HepG2 (cell line): ENCODE data around the gene MINDY1. TPM values are rescaled to one million over a fixed set of nuclear protein-coding genes. Genes with fewer than 3 reads are reported as not detected.

Experiments
- CENPX ChIP-seq: sonication (generic); formaldehyde crosslinking; IDR thresholded peaks from 2 replicates; pipeline ENCODE4 v1.9.0; 2021; ENCODE audit warnings: mild to moderate bottlenecking, missing genetic modification reagents, moderate library complexity
- DNMT3B ChIP-seq: conservative IDR thresholded peaks from 2 replicates; pipeline ENCODE4 v1.6.1; 2016; ENCODE audit warnings: missing biosample characterization, control low read depth
- KAT7 ChIP-seq: IDR thresholded peaks from 2 replicates; pipeline ENCODE4 v1.6.1; 2018; ENCODE audit warnings: borderline replicate concordance, missing compliant biosample characterization
- NCOR1 ChIP-seq: fragments of 200-600 bp; sonication (generic); IDR thresholded peaks from 2 replicates; pipeline ENCODE4 v1.7.0; 2017; ENCODE audit warnings: antibody characterized with exemption, low read length, borderline replicate concordance
- NR1H2 ChIP-seq: sonication (generic); formaldehyde crosslinking; IDR thresholded peaks from 2 replicates; pipeline ENCODE4 v1.8.1; 2022; ENCODE audit warnings: low read depth, missing genetic modification reagents, borderline replicate concordance
- RELA ChIP-seq: sonication (generic); formaldehyde crosslinking; IDR thresholded peaks from 2 replicates; pipeline ENCODE4 v1.4.0; 2020; ENCODE audit warnings: missing genetic modification reagents
- SCMH1 ChIP-seq: sonication (generic); formaldehyde crosslinking; IDR thresholded peaks from 2 replicates; pipeline ENCODE4 v1.9.0; 2021; ENCODE audit warnings: missing genetic modification reagents, mild to moderate bottlenecking, borderline replicate concordance
- ZNF20 ChIP-seq: sonication (generic); formaldehyde crosslinking; IDR thresholded peaks from 2 replicates; pipeline ENCODE4 v1.4.0; 2020; ENCODE audit warnings: mild to moderate bottlenecking, moderate library complexity, missing genetic modification reagents
- ZNF335 ChIP-seq: sonication (generic); formaldehyde crosslinking; IDR thresholded peaks from 2 replicates; pipeline ENCODE4 v1.4.0; 2020; ENCODE audit warnings: missing genetic modification reagents
- ZNF468 ChIP-seq: sonication (generic); formaldehyde crosslinking; IDR thresholded peaks from 2 replicates; pipeline ENCODE4 v1.8.0; 2022; ENCODE audit warnings: mild to moderate bottlenecking, moderate library complexity, missing genetic modification reagents
- ZNF530 ChIP-seq: sonication (generic); formaldehyde crosslinking; IDR thresholded peaks from 2 replicates; pipeline ENCODE4 v1.5.0; 2020; ENCODE audit warnings: low read depth, mild to moderate bottlenecking, missing genetic modification reagents
- ZNF562 ChIP-seq: sonication (generic); formaldehyde crosslinking; IDR thresholded peaks from 2 replicates; pipeline ENCODE4 v1.8.0; 2022; ENCODE audit warnings: missing genetic modification reagents, borderline replicate concordance
- polyA plus RNA-seq, 8 experiments: library from polyadenylated mRNA; depleted of rRNA in 3 of 8; stranded (reverse) in 7 of 8; unstranded in 1 of 8; fragments of >200 nt; fragmentation: Illumina TruSeq in 4 of 8; extraction: Trizol in 4 of 8; gene quantifications; 2 replicates each; pipeline versions ENCODE4 v1.2.1 to v1.2.3, GENCODE V29; 2011 to 2016; ENCODE audit warnings: low read depth in 4 of 8, missing spikeins in 1 of 8, mixed read lengths in 1 of 8; ENCODE audit not compliant: insufficient read depth in 1 of 8
- total RNA-seq, 5 experiments: library from RNA; depleted of rRNA; stranded (reverse); fragments of >200 nt; fragmentation: Illumina TruSeq; extraction: Trizol; gene quantifications; 2 replicates each; pipeline ENCODE4 v1.2.3, GENCODE V29; 2016; ENCODE audit warnings: low read depth in 1 of 5
- TF ChIP-seq, protein P1 (sequence below): fragments of 450-650 bp; IDR thresholded peaks from 2 replicates; pipeline ENCODE4 v1.6.1; 2017; ENCODE audit warnings: mild to moderate bottlenecking
- TF ChIP-seq, protein P2 (sequence below): sonication (generic); formaldehyde crosslinking; IDR thresholded peaks from 2 replicates; pipeline ENCODE4 v1.4.0; 2020; ENCODE audit warnings: low read depth, mild to moderate bottlenecking, missing genetic modification reagents
- TF ChIP-seq, protein P3 (sequence below): sonication (generic); formaldehyde crosslinking; IDR thresholded peaks from 2 replicates; pipeline ENCODE4 v1.4.0; 2020; ENCODE audit warnings: mild to moderate bottlenecking, low read depth, missing genetic modification reagents
- TF ChIP-seq, protein P4 (sequence below), 2 experiments: sonication (generic) in 1 of 2; formaldehyde crosslinking in 1 of 2; IDR thresholded peaks; 2 replicates each; pipeline versions ENCODE4 v1.4.0 to v1.6.1; 2016 to 2020; ENCODE audit warnings: borderline replicate concordance in 1 of 2, low read depth in 1 of 2, mild to moderate bottlenecking in 1 of 2, missing genetic modification reagents in 1 of 2
- TF ChIP-seq, protein P5 (sequence below): IDR thresholded peaks from 2 replicates; pipeline ENCODE4 v1.6.1; 2018; ENCODE audit warnings: missing genetic modification reagents

Gene MINDY1
- total and polyA plus RNA-seq, 2 of the 13 experiments (the other 11 are each of a cell fraction or from before 2014, with no cell fraction given), result 11.1 to 15.0 TPM

DNA sequence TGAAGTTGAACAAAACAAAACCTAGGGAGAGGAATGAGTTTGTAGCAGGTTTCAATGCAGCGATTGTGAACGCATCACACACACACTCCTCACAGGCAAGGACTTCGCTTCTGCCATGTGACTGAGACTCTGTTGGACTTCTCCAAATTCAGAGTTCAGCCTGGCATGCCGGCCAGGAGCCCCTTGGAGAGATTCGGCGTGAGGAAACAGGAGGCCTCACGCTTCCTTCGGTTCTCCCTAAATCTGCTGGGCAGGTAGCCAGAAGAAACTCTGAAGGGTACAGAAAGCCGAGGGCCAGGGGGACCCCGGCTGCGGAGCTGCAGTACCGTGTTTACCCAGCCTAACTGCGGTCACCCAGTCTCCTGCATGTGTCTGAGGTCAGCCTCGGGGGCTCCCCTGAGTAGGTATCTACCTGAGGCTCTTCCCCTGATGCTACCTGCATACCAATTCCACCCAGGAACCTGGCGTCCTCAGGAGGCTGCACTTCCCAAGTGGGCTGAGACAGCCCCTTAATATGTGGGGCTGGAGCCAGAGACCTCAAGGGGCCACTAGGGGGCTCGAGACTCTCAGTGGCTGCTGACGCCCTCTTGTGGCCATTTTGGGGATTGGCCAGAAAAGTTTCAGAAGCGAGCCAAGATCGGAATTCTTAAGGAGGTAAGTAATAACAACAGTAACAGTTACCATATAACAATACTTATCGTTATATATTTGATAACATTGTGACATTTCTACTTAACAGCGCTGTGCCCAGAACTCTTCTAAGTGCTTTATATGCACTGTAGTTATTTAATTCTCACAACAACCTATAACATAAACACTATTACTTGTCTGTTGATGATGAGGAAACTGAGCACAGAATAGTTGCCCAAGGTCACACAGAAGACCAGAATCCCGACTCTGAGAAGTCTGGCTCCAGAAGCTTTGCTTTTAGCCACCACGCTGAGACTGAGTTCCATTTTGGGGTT, 27.3 kb downstream of the MINDY1 start (continued):
- no peak for TF ChIP-seq CENPX (CRISPR knock-in tag)
- no peak for TF ChIP-seq SCMH1 (CRISPR knock-in tag)
- TF ChIP-seq, protein P1, sequence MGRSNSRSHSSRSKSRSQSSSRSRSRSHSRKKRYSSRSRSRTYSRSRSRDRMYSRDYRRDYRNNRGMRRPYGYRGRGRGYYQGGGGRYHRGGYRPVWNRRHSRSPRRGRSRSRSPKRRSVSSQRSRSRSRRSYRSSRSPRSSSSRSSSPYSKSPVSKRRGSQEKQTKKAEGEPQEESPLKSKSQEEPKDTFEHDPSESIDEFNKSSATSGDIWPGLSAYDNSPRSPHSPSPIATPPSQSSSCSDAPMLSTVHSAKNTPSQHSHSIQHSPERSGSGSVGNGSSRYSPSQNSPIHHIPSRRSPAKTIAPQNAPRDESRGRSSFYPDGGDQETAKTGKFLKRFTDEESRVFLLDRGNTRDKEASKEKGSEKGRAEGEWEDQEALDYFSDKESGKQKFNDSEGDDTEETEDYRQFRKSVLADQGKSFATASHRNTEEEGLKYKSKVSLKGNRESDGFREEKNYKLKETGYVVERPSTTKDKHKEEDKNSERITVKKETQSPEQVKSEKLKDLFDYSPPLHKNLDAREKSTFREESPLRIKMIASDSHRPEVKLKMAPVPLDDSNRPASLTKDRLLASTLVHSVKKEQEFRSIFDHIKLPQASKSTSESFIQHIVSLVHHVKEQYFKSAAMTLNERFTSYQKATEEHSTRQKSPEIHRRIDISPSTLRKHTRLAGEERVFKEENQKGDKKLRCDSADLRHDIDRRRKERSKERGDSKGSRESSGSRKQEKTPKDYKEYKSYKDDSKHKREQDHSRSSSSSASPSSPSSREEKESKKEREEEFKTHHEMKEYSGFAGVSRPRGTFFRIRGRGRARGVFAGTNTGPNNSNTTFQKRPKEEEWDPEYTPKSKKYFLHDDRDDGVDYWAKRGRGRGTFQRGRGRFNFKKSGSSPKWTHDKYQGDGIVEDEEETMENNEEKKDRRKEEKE, result no peak
- TF ChIP-seq, protein P2, sequence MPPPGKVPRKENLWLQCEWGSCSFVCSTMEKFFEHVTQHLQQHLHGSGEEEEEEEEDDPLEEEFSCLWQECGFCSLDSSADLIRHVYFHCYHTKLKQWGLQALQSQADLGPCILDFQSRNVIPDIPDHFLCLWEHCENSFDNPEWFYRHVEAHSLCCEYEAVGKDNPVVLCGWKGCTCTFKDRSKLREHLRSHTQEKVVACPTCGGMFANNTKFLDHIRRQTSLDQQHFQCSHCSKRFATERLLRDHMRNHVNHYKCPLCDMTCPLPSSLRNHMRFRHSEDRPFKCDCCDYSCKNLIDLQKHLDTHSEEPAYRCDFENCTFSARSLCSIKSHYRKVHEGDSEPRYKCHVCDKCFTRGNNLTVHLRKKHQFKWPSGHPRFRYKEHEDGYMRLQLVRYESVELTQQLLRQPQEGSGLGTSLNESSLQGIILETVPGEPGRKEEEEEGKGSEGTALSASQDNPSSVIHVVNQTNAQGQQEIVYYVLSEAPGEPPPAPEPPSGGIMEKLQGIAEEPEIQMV (CRISPR knock-in tag), result no peak
- TF ChIP-seq, protein P3, sequence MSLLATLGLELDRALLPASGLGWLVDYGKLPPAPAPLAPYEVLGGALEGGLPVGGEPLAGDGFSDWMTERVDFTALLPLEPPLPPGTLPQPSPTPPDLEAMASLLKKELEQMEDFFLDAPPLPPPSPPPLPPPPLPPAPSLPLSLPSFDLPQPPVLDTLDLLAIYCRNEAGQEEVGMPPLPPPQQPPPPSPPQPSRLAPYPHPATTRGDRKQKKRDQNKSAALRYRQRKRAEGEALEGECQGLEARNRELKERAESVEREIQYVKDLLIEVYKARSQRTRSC (CRISPR knock-in tag), result no peak
- TF ChIP-seq ZNF468, result no peak
- TF ChIP-seq NR1H2 (CRISPR knock-in tag), result no peak
- TF ChIP-seq DNMT3B, result 0 out of 2 replicates have a peak, but pooled peaks have one; percentile 26
- TF ChIP-seq NCOR1, result no peak; the same call in 1 of the 2 replicates
- TF ChIP-seq RELA, result no peak
- 0 out of 2 replicates have a peak, but pooled peaks have one; percentile 40 for TF ChIP-seq KAT7 (CRISPR knock-in tag)
- TF ChIP-seq, protein P4, sequence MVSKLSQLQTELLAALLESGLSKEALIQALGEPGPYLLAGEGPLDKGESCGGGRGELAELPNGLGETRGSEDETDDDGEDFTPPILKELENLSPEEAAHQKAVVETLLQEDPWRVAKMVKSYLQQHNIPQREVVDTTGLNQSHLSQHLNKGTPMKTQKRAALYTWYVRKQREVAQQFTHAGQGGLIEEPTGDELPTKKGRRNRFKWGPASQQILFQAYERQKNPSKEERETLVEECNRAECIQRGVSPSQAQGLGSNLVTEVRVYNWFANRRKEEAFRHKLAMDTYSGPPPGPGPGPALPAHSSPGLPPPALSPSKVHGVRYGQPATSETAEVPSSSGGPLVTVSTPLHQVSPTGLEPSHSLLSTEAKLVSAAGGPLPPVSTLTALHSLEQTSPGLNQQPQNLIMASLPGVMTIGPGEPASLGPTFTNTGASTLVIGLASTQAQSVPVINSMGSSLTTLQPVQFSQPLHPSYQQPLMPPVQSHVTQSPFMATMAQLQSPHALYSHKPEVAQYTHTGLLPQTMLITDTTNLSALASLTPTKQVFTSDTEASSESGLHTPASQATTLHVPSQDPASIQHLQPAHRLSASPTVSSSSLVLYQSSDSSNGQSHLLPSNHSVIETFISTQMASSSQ (IDR thresholded peaks at IDR 0.05; ENCODE audit: low read depth), result no peak
- TF ChIP-seq, protein P4 (CRISPR knock-in tag; IDR thresholded peaks at IDR 0.05; ENCODE audit: borderline replicate concordance), result 0 out of 2 replicates have a peak, but pooled peaks have one; percentile 16
- TF ChIP-seq ZNF530 (CRISPR knock-in tag), result no peak
- TF ChIP-seq ZNF562, result no peak
- no peak for TF ChIP-seq ZNF335 (CRISPR knock-in tag)
- no peak for TF ChIP-seq ZNF20 (CRISPR knock-in tag)
- TF ChIP-seq, protein P5, sequence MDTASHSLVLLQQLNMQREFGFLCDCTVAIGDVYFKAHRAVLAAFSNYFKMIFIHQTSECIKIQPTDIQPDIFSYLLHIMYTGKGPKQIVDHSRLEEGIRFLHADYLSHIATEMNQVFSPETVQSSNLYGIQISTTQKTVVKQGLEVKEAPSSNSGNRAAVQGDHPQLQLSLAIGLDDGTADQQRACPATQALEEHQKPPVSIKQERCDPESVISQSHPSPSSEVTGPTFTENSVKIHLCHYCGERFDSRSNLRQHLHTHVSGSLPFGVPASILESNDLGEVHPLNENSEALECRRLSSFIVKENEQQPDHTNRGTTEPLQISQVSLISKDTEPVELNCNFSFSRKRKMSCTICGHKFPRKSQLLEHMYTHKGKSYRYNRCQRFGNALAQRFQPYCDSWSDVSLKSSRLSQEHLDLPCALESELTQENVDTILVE, result 0 out of 2 replicates have a peak, but pooled peaks have one; percentile 68
